HG03103 (cell line): Measurements from ENCODE around the gene PTGES3.

Experiments used
- ATAC-seq: cut with Tn5 transposase; IDR thresholded peaks from one replicate; pipeline ENCODE4 v1.9.1; 2021; ENCODE audit warnings: low read depth; ENCODE audit not compliant: unreplicated experiment

The PTGES3 gene

GRCh38 chr12:56631790-56632700 is 56.0 kb downstream of the PTGES3 start:
- ATAC-seq: no peak

- peak; percentile 51 for ATAC-seq
Measured at GRCh38 chr12:56630180-56630632, 57.9 kb downstream of the PTGES3 start, which contains the start of gene BAZ2A. Gene BAZ2A (minus strand): TSS chr12:56630326. CDS start chr12:56617530, 12,796 bp downstream.

DNA sequence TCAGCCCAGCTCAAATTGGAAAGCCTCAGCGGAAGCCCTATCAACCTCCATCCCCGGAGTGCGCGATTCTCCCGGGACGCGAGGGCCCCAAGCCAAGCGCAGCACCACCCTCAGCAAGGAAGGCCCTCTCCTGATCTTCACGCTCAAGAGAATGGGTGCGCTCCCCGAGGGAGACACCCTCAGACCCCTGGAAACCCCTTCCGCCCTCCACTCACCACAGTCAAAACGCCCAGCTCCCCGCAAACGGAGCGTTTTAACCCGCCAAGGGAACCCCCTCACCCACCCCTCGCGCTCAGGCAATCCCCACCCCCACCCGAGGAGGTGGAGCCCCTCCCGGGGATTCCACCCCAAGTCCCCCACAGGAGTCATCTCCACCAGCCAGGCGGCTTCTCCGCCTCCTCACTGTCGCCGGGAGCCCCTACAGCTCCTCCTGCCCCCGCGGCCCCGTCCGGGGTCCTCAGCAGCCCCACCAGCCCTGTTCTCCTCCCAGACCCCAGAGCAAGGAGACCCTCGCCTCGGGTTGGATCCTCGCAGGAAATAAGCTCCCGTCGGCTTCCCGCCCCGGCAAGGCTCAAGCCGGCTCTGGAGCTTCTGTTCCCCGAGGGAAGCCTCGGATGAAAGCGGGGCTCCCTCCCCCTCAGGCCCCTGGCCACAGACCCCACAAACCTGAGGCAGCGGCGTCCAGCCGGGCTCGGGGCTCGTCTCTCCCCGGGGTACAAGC is 58.5 kb downstream of the PTGES3 start:
- no peak for ATAC-seq

GRCh38 chr12:56628671-56629458 is 59.2 kb downstream of the PTGES3 start:
- no peak for ATAC-seq

- ATAC-seq: no peak
Measured at GRCh38 chr12:56626701-56627100, 61.4 kb downstream of the PTGES3 start.

DNA sequence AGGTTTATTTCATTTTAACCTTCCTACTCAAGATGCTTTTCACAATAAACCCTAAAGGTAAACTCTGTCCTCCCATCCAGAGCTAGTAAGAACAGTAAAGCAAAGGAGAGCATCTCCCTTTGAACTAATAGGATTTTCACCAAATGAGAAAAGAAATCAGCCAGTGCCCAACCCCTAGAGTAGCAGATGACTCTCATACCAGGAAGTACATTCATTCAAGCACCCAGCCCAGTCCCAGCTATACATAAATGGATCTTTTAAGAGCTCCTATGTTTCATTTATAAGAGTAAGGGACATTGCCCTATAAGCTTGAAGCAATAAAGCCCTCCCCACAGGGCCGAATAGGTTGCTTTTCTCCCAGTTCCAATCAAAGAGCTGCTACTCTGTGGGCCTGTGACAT is 65.5 kb downstream of the PTGES3 start:
- ATAC-seq: no peak

- no peak for ATAC-seq
Measured at GRCh38 chr12:56616925-56617324, 71.2 kb downstream of the PTGES3 start.

- no peak for ATAC-seq
Measured at GRCh38 chr12:56616244-56616643, 71.8 kb downstream of the PTGES3 start.

GRCh38 chr12:56614627-56615026 is 73.5 kb downstream of the PTGES3 start:
- ATAC-seq: no peak
